Neural crest cell (in vitro differentiated cells): ENCODE measurements around the gene NDUFB4. TPM values are rescaled to one million over a fixed set of nuclear protein-coding genes. Genes with fewer than 3 reads are reported as not detected.

ENCODE experiments used
- DNase-seq: peaks from one replicate; pipeline ENCODE4 v3.0.0; 2021; ENCODE audit warnings: low read depth, mixed read lengths, low spot score
- H3K27ac Mint-ChIP-seq: one replicate; pipeline ENCODE4 v1.8.0; 2021; ENCODE audit warnings: mild to moderate bottlenecking, mixed read lengths; ENCODE audit not compliant: unreplicated experiment
- H3K27me3 Mint-ChIP-seq: 2 replicates; pipeline ENCODE4 v1.8.0; 2021; ENCODE audit warnings: low read depth, mild to moderate bottlenecking, mixed read lengths
- H3K36me3 Mint-ChIP-seq: 2 replicates; pipeline ENCODE4 v1.8.0; 2021; ENCODE audit warnings: low read depth, mild to moderate bottlenecking, mixed read lengths
- H3K4me1 Mint-ChIP-seq: 2 replicates; pipeline ENCODE4 v1.8.0; 2021; ENCODE audit warnings: mixed read lengths
- H3K4me3 Mint-ChIP-seq: one replicate; pipeline ENCODE4 v1.8.0; 2021; ENCODE audit warnings: mild to moderate bottlenecking, mixed read lengths
- H3K9me3 Mint-ChIP-seq: 2 replicates; pipeline ENCODE4 v1.8.0; 2021; ENCODE audit warnings: mixed read lengths
- CTCF ChIP-seq: fragments of 200-600 bp; sonication (generic); conservative IDR thresholded peaks from 2 replicates; pipeline ENCODE4 v1.5.0; 2021; ENCODE audit warnings: antibody characterized with exemption, mild to moderate bottlenecking
- total RNA-seq: library from RNA; stranded (reverse); gene quantifications from 2 replicates; pipeline ENCODE4 v1.2.1, GENCODE V29; 2021

NDUFB4 gene
- total RNA-seq, 1 donor from 2014 or later: 117 TPM

- H3K9me3 Mint-ChIP-seq: no peaks in the 10 kb centered on the region
- H3K4me3 Mint-ChIP-seq: peak overlapping the region; percentile 81
- no peak overlapping the region for H3K27ac Mint-ChIP-seq
Observed at GRCh38 chr3:120561251-120562045, 34.7 kb upstream of the NDUFB4 start.

GRCh38 chr3:120563356-120564022, 32.6 kb upstream of the NDUFB4 start:
- H3K9me3 Mint-ChIP-seq: no peaks in the 10 kb centered on the region
- peaks cover 53% of the 10 kb centered on the region for H3K4me1 Mint-ChIP-seq
- H3K27ac Mint-ChIP-seq: no peak overlapping the region
- no peak for DNase-seq
- no peak for TF ChIP-seq CTCF
- no peaks in the 10 kb centered on the region for H3K27me3 Mint-ChIP-seq
- H3K36me3 Mint-ChIP-seq: no peaks in the 10 kb centered on the region
- no peak overlapping the region for H3K4me3 Mint-ChIP-seq

More at GRCh38 chr3:120561251-120562045, 34.7 kb upstream of the NDUFB4 start:
- Mint-ChIP-seq H3K36me3 (no peaks in the 10 kb centered on the region), H3K27me3 (no peaks in the 10 kb centered on the region), H3K4me1 (peaks cover 47% of the 10 kb centered on the region)
- DNase-seq: peak; percentile 75
- peak; percentile 93 for TF ChIP-seq CTCF

- Mint-ChIP-seq H3K9me3 (no peaks in the 10 kb centered on the region), H3K4me1 (peaks cover 39% of the 10 kb centered on the region), H3K4me3 (no peak overlapping the region), H3K27me3 (no peaks in the 10 kb centered on the region), H3K27ac (no peak overlapping the region), H3K36me3 (no peaks in the 10 kb centered on the region)
- TF ChIP-seq CTCF: no peak
- DNase-seq: no peak
Observed at GRCh38 chr3:120566243-120566975, 29.7 kb upstream of the NDUFB4 start.

- H3K27me3 Mint-ChIP-seq: no peaks in the 10 kb centered on the region
- no peak for DNase-seq
- H3K4me1 Mint-ChIP-seq: peaks cover 34% of the 10 kb centered on the region
- no peaks in the 10 kb centered on the region for H3K36me3 Mint-ChIP-seq
- TF ChIP-seq CTCF: peak; percentile 52
- H3K4me3 Mint-ChIP-seq: peak overlapping the region; percentile 21
- H3K27ac Mint-ChIP-seq: no peak overlapping the region
- H3K9me3 Mint-ChIP-seq: no peaks in the 10 kb centered on the region
Observed at GRCh38 chr3:120567370-120568201, 28.6 kb upstream of the NDUFB4 start.

- Mint-ChIP-seq H3K9me3 (no peaks in the 10 kb centered on the region), H3K27me3 (no peaks in the 10 kb centered on the region), H3K4me1 (peaks cover 34% of the 10 kb centered on the region), H3K36me3 (no peaks in the 10 kb centered on the region), H3K4me3 (no peak overlapping the region), H3K27ac (peak overlapping the region; percentile 44)
- no peak for TF ChIP-seq CTCF
- DNase-seq: no peak
Observed at GRCh38 chr3:120568202-120568531, 28.0 kb upstream of the NDUFB4 start.
